ENCODE measurements around the gene SLC1A7. TPM values are rescaled to one million over a fixed set of nuclear protein-coding genes. Genes with fewer than 3 reads are reported as not detected.

Gene SLC1A7
- polyA plus RNA-seq, 1 donor from 2014 or later: not detected

GRCh38 chr1:53187401-53187800 is 45.0 kb upstream of the SLC1A7 start:
- no peak overlapping the region for H2AFZ ChIP-seq (ENCODE audit: low read depth, low read length)
- no peaks in the 10 kb centered on the region for H3K9me2 ChIP-seq (ENCODE audit: insufficient read depth, low read length)
- H3K4me3 ChIP-seq (ENCODE audit: low read length): no peak overlapping the region
- no peaks in the 10 kb centered on the region for H3F3A ChIP-seq (ENCODE audit: insufficient read depth, low read length, poor library complexity, severe bottlenecking)
- no peaks in the 10 kb centered on the region for H4K20me1 ChIP-seq (ENCODE audit: insufficient read depth)
- TF ChIP-seq EZH2 (IDR thresholded peaks at IDR 0.05; ENCODE audit: borderline replicate concordance, insufficient read depth, low read length, poor library complexity, severe bottlenecking): no peak
- TF ChIP-seq RAD21 (conservative IDR thresholded peaks at IDR 0.05): no peak
- TF ChIP-seq CTCF (IDR thresholded peaks at IDR 0.05; ENCODE audit: poor library complexity, severe bottlenecking): no peak
- TF ChIP-seq REST (IDR thresholded peaks at IDR 0.05; ENCODE audit: borderline replicate concordance): no peak
- TF ChIP-seq MXI1 (conservative IDR thresholded peaks at IDR 0.05; ENCODE audit: poor library complexity, severe bottlenecking): no peak
- no peak for TF ChIP-seq EP300 (conservative IDR thresholded peaks at IDR 0.05; ENCODE audit: poor library complexity, severe bottlenecking)
- TF ChIP-seq TAF1 (IDR thresholded peaks at IDR 0.05; ENCODE audit: low read depth): no peak
- TF ChIP-seq POLR2AphosphoS5 (IDR thresholded peaks at IDR 0.05): no peak
- no peak for TF ChIP-seq SMC3 (conservative IDR thresholded peaks at IDR 0.05; ENCODE audit: poor library complexity)
- H3K4me2 ChIP-seq (ENCODE audit: low read length): no peak overlapping the region
- no peak overlapping the region for H3K27ac ChIP-seq (ENCODE audit: low read length)
- H3K36me3 ChIP-seq (ENCODE audit: insufficient read depth, low read length): no peaks in the 10 kb centered on the region
- no peaks in the 10 kb centered on the region for H3K27me3 ChIP-seq (ENCODE audit: insufficient read depth, low read depth, low read length)
- H3K9me3 ChIP-seq (ENCODE audit: low read length): no peaks in the 10 kb centered on the region
- H3K79me2 ChIP-seq (replicated peaks; ENCODE audit: insufficient read depth, low read length): no peaks in the 10 kb centered on the region
- H3K9ac ChIP-seq (ENCODE audit: low read length): no peak overlapping the region

DNA sequence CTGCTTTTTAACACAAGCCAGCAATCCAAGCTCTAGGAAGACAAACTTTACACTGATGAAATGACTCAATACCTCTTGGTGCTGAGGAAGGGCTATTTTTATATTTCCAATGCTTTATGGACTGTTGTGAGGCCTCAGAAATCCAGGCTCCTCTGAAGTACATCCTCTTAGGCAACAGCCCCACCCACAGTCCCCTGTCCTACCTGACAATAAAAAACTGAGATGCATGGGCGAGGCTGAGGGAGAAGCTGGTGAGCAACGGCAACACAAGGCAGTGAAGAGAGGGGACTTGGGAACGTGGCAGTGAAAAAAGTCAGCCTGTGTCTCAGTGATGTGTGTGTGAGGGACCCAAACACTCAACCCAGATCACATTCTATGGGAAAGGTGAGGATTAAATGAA is 44.1 kb upstream of the SLC1A7 start:
- no peak overlapping the region for H2AFZ ChIP-seq (ENCODE audit: low read depth, low read length)
- no peaks in the 10 kb centered on the region for H3K36me3 ChIP-seq (ENCODE audit: insufficient read depth, low read length)

More for the DNA sequence above, 44.1 kb upstream of the SLC1A7 start:
- no peaks in the 10 kb centered on the region for H3K79me2 ChIP-seq (replicated peaks; ENCODE audit: insufficient read depth, low read length)
- H3K4me3 ChIP-seq (ENCODE audit: low read length): no peak overlapping the region
- H3K9me2 ChIP-seq (ENCODE audit: insufficient read depth, low read length): no peaks in the 10 kb centered on the region
- H3K4me2 ChIP-seq (ENCODE audit: low read length): no peak overlapping the region
- H3K9me3 ChIP-seq (ENCODE audit: low read length): no peaks in the 10 kb centered on the region
- no peak for TF ChIP-seq TAF1 (IDR thresholded peaks at IDR 0.05; ENCODE audit: low read depth)
- no peak for TF ChIP-seq CTCF (IDR thresholded peaks at IDR 0.05; ENCODE audit: poor library complexity, severe bottlenecking)
- TF ChIP-seq RAD21 (conservative IDR thresholded peaks at IDR 0.05): no peak
- no peak for TF ChIP-seq EP300 (conservative IDR thresholded peaks at IDR 0.05; ENCODE audit: poor library complexity, severe bottlenecking)
- TF ChIP-seq EZH2 (IDR thresholded peaks at IDR 0.05; ENCODE audit: borderline replicate concordance, insufficient read depth, low read length, poor library complexity, severe bottlenecking): no peak
- no peak for TF ChIP-seq SMC3 (conservative IDR thresholded peaks at IDR 0.05; ENCODE audit: poor library complexity)
- no peak for TF ChIP-seq REST (IDR thresholded peaks at IDR 0.05; ENCODE audit: borderline replicate concordance)
- TF ChIP-seq MXI1 (conservative IDR thresholded peaks at IDR 0.05; ENCODE audit: poor library complexity, severe bottlenecking): no peak
- H4K20me1 ChIP-seq (ENCODE audit: insufficient read depth): no peaks in the 10 kb centered on the region
- no peak overlapping the region for H3K27ac ChIP-seq (ENCODE audit: low read length)
- H3K9ac ChIP-seq (ENCODE audit: low read length): no peak overlapping the region
- no peaks in the 10 kb centered on the region for H3F3A ChIP-seq (ENCODE audit: insufficient read depth, low read length, poor library complexity, severe bottlenecking)
- H3K27me3 ChIP-seq (ENCODE audit: insufficient read depth, low read depth, low read length): no peaks in the 10 kb centered on the region
